Activated CD4-positive, alpha-beta T cell treated with anti-CD3 and anti-CD28 coated beads, Interleukin-2, amount 10 ng/mL, durations not matched to agents 24 days and 14 days (primary cell): Measurements from ENCODE around the gene RBMX. TPM values are rescaled to one million over a fixed set of nuclear protein-coding genes. Genes with fewer than 3 reads are reported as not detected.

Experiments
- DNase-seq: peaks from one replicate; pipeline ENCODE4 v3.0.0; 2022
- H3K27ac Mint-ChIP-seq: one replicate; pipeline ENCODE4 v1.8.0; 2022; ENCODE audit warnings: mild to moderate bottlenecking, mixed read lengths
- H3K27me3 Mint-ChIP-seq: one replicate; pipeline ENCODE4 v1.8.0; 2022; ENCODE audit warnings: mixed read lengths
- H3K36me3 Mint-ChIP-seq: one replicate; pipeline ENCODE4 v1.8.0; 2022; ENCODE audit warnings: low read depth, mild to moderate bottlenecking, mixed read lengths
- H3K4me1 Mint-ChIP-seq: one replicate; pipeline ENCODE4 v1.8.0; 2021; ENCODE audit warnings: mixed read lengths
- H3K4me3 Mint-ChIP-seq: one replicate; pipeline ENCODE4 v1.8.0; 2022; ENCODE audit warnings: mild to moderate bottlenecking, moderate library complexity, mixed read lengths
- H3K9me3 Mint-ChIP-seq: one replicate; pipeline ENCODE4 v1.8.0; 2021; ENCODE audit warnings: mixed read lengths
- intact Hi-C: fragments of 100-400 bp; cut with micrococcal nuclease; formaldehyde crosslinking; loops from one replicate; pipeline ENCODE4 v1.15.1; 2023
- total RNA-seq: library from RNA; stranded (reverse); gene quantifications from 2 replicates; pipeline ENCODE4 v1.2.3, GENCODE V29; 2022

RBMX gene
- total RNA-seq, 1 donor from 2014 or later: 324 TPM

GRCh38 chrX:136868283-136869055 lies 12.1 kb downstream of the RBMX start:
- intact Hi-C loops: loop anchor here (1.0 to 5.0 kb wide), 2 partner anchors 10 to 86 kb away; partner anchors contain the start of gene ARHGEF6
- Mint-ChIP-seq H3K4me3 (no peak overlapping the region), H3K36me3 (peaks cover 53% of the 10 kb centered on the region), H3K9me3 (no peaks in the 10 kb centered on the region), H3K4me1 (peaks cover 15% of the 10 kb centered on the region), H3K27me3 (no peaks in the 10 kb centered on the region), H3K27ac (peak overlapping the region; percentile 34)
- DNase-seq: no peak

GRCh38 chrX:136867518-136867917 lies 13.0 kb downstream of the RBMX start:
- no peaks in the 10 kb centered on the region for H3K27me3 Mint-ChIP-seq
- intact Hi-C loops: loop anchor here (2.0 to 5.0 kb wide), 2 partner anchors 85 to 157 kb away; partner anchors contain the start of gene ARHGEF6
- DNase-seq: no peak
- H3K4me3 Mint-ChIP-seq: no peak overlapping the region
- peak overlapping the region; percentile 71 for H3K27ac Mint-ChIP-seq
- peaks cover 53% of the 10 kb centered on the region for H3K36me3 Mint-ChIP-seq
- H3K9me3 Mint-ChIP-seq: no peaks in the 10 kb centered on the region
- peaks cover 14% of the 10 kb centered on the region for H3K4me1 Mint-ChIP-seq

GRCh38 chrX:136867096-136867491 lies 13.4 kb downstream of the RBMX start:
- no peaks in the 10 kb centered on the region for H3K9me3 Mint-ChIP-seq
- peak overlapping the region; percentile 27 for H3K27ac Mint-ChIP-seq
- DNase-seq: no peak
- intact Hi-C loops: loop anchor here (2.0 to 5.0 kb wide), 2 partner anchors 85 to 156 kb away; partner anchors contain the start of gene ARHGEF6
- H3K36me3 Mint-ChIP-seq: peaks cover 49% of the 10 kb centered on the region
- no peak overlapping the region for H3K4me3 Mint-ChIP-seq
- no peaks in the 10 kb centered on the region for H3K27me3 Mint-ChIP-seq
- peaks cover 11% of the 10 kb centered on the region for H3K4me1 Mint-ChIP-seq

- Mint-ChIP-seq H3K9me3 (no peaks in the 10 kb centered on the region), H3K4me3 (no peak overlapping the region), H3K4me1 (peaks cover 13% of the 10 kb centered on the region), H3K27me3 (no peaks in the 10 kb centered on the region), H3K27ac (peak overlapping the region; percentile 77), H3K36me3 (peaks cover 51% of the 10 kb centered on the region)
- intact Hi-C loops: loop anchor here (2.0 to 5.0 kb wide), 2 partner anchors 84 to 156 kb away; partner anchors contain the start of gene ARHGEF6
- DNase-seq: no peak
Measured at GRCh38 chrX:136866337-136867095, 14.0 kb downstream of the RBMX start.

GRCh38 chrX:136865270-136866158 lies 15.0 kb downstream of the RBMX start:
- Mint-ChIP-seq H3K9me3 (no peaks in the 10 kb centered on the region), H3K27me3 (no peaks in the 10 kb centered on the region), H3K27ac (peak overlapping the region; percentile 77), H3K4me1 (peaks cover 13% of the 10 kb centered on the region), H3K36me3 (peaks cover 58% of the 10 kb centered on the region), H3K4me3 (no peak overlapping the region)
- no peak for DNase-seq
- intact Hi-C loops: loop anchor here (2.0 to 5.0 kb wide), 2 partner anchors 83 to 155 kb away; partner anchors contain the start of gene ARHGEF6

- H3K4me1 Mint-ChIP-seq: peaks cover 11% of the 10 kb centered on the region
- no peaks in the 10 kb centered on the region for H3K9me3 Mint-ChIP-seq
- H3K4me3 Mint-ChIP-seq: no peak overlapping the region
- no peak for DNase-seq
- H3K27ac Mint-ChIP-seq: no peak overlapping the region
- peaks cover 60% of the 10 kb centered on the region for H3K36me3 Mint-ChIP-seq
- intact Hi-C loops: no loop called here
- H3K27me3 Mint-ChIP-seq: no peaks in the 10 kb centered on the region
Measured at GRCh38 chrX:136863826-136864225, 16.7 kb downstream of the RBMX start.

GRCh38 chrX:136862546-136862945 lies 18.0 kb downstream of the RBMX start:
- intact Hi-C loops: no loop called here
- no peak for DNase-seq
- no peaks in the 10 kb centered on the region for H3K9me3 Mint-ChIP-seq
- peaks cover 8% of the 10 kb centered on the region for H3K4me1 Mint-ChIP-seq
- H3K36me3 Mint-ChIP-seq: peaks cover 62% of the 10 kb centered on the region
- H3K27me3 Mint-ChIP-seq: no peaks in the 10 kb centered on the region
- no peak overlapping the region for H3K4me3 Mint-ChIP-seq
- H3K27ac Mint-ChIP-seq: no peak overlapping the region

- intact Hi-C loops: no loop called here
- H3K27me3 Mint-ChIP-seq: no peaks in the 10 kb centered on the region
- H3K4me1 Mint-ChIP-seq: peaks cover 8% of the 10 kb centered on the region
- H3K4me3 Mint-ChIP-seq: no peak overlapping the region
- H3K36me3 Mint-ChIP-seq: peaks cover 58% of the 10 kb centered on the region
- no peak for DNase-seq
- no peaks in the 10 kb centered on the region for H3K9me3 Mint-ChIP-seq
- peak overlapping the region; percentile 29 for H3K27ac Mint-ChIP-seq
Measured at GRCh38 chrX:136861877-136862276, 18.6 kb downstream of the RBMX start.

- DNase-seq: no peak
- Mint-ChIP-seq H3K36me3 (peaks cover 54% of the 10 kb centered on the region), H3K4me1 (peaks cover 9% of the 10 kb centered on the region), H3K27me3 (no peaks in the 10 kb centered on the region), H3K27ac (peak overlapping the region; percentile 19), H3K9me3 (no peaks in the 10 kb centered on the region), H3K4me3 (no peak overlapping the region)
- intact Hi-C loops: no loop called here
Measured at GRCh38 chrX:136858007-136858756, 22.3 kb downstream of the RBMX start.

- Mint-ChIP-seq H3K27ac (no peak overlapping the region), H3K9me3 (no peaks in the 10 kb centered on the region), H3K27me3 (no peaks in the 10 kb centered on the region), H3K4me1 (peaks cover 10% of the 10 kb centered on the region), H3K4me3 (no peak overlapping the region), H3K36me3 (peaks cover 53% of the 10 kb centered on the region)
- DNase-seq: no peak
- intact Hi-C loops: no loop called here
Measured at GRCh38 chrX:136856551-136856950, 24.0 kb downstream of the RBMX start.

GRCh38 chrX:136856050-136856449 lies 24.5 kb downstream of the RBMX start:
- DNase-seq: no peak
- Mint-ChIP-seq H3K27ac (no peak overlapping the region), H3K4me3 (no peak overlapping the region), H3K9me3 (no peaks in the 10 kb centered on the region), H3K27me3 (no peaks in the 10 kb centered on the region), H3K36me3 (peaks cover 51% of the 10 kb centered on the region), H3K4me1 (peaks cover 10% of the 10 kb centered on the region)
- intact Hi-C loops: no loop called here

- H3K4me1 Mint-ChIP-seq: peaks cover 7% of the 10 kb centered on the region
- H3K9me3 Mint-ChIP-seq: no peaks in the 10 kb centered on the region
- no peak overlapping the region for H3K27ac Mint-ChIP-seq
- peaks cover 44% of the 10 kb centered on the region for H3K36me3 Mint-ChIP-seq
- no peaks in the 10 kb centered on the region for H3K27me3 Mint-ChIP-seq
- DNase-seq: no peak
- H3K4me3 Mint-ChIP-seq: no peak overlapping the region
- intact Hi-C loops: no loop called here
Measured at GRCh38 chrX:136851526-136851925, 29.0 kb downstream of the RBMX start.
